ENCODE results near the gene LINC00632.

The LINC00632 gene

GRCh38 chrX:140765043-140765784, 55.7 kb downstream of the LINC00632 start:
- no peak for DNase-seq

- DNase-seq = no peak
Observed at GRCh38 chrX:140766024-140766611, 56.6 kb downstream of the LINC00632 start.

GRCh38 chrX:140767646-140768045, 58.1 kb downstream of the LINC00632 start:
- no peak for DNase-seq

- no peak for DNase-seq
Observed at GRCh38 chrX:140775211-140775610, 65.7 kb downstream of the LINC00632 start.

GRCh38 chrX:140776320-140776719, 66.8 kb downstream of the LINC00632 start:
- no peak for DNase-seq

GRCh38 chrX:140794642-140795041, 85.1 kb downstream of the LINC00632 start:
- no peak for DNase-seq

- DNase-seq = no peak
Observed at GRCh38 chrX:140799216-140799615, 89.7 kb downstream of the LINC00632 start.

- no peak for DNase-seq
Observed at GRCh38 chrX:140804292-140804691, 94.7 kb downstream of the LINC00632 start.

GRCh38 chrX:140815868-140816267, 106.3 kb downstream of the LINC00632 start:
- no peak for DNase-seq

- no peak for DNase-seq
Observed at GRCh38 chrX:140817943-140818342, 108.4 kb downstream of the LINC00632 start.

GRCh38 chrX:140821280-140821679, 111.7 kb downstream of the LINC00632 start:
- DNase-seq = no peak

- no peak for DNase-seq
Observed at GRCh38 chrX:140822184-140822583, 112.6 kb downstream of the LINC00632 start.

GRCh38 chrX:140822861-140823260, 113.3 kb downstream of the LINC00632 start:
- DNase-seq = no peak

GRCh38 chrX:140836874-140837273, 127.3 kb downstream of the LINC00632 start:
- DNase-seq = no peak

Measured in GOT3 (cell line).